ENCODE measurements around the gene PHC2. TPM values are rescaled to one million over a fixed set of nuclear protein-coding genes. Genes with fewer than 3 reads are reported as not detected.

Gene PHC2
- 124 TPM for total RNA-seq
- long read RNA-seq, transcript PHC2-202 (7 exons, 2,550 nt) = major isoform, 158 of 329 reads
- long read RNA-seq, partial matches to known transcripts = 44 of 329 reads
- long read RNA-seq, other reads (novel, unspliced or antisense) = 126 of 329 reads

GRCh38 chr1:33430692-33431593, at the start of gene PHC2:
PHC2 (minus strand) TSS chr1:33431095; CDS start chr1:33375539, 55,556 bp downstream.
- peak; percentile 99 for DNase-seq
- H3K27me3 ChIP-seq = no peaks in the 10 kb centered on the region
- peak; percentile 98 for ATAC-seq
- H3K4me3 ChIP-seq = peak within 1 kb of the TSS; percentile 65
- peaks cover 16% of the 10 kb centered on the region for H3K4me1 ChIP-seq
- peak; percentile 34 for TF ChIP-seq CTCF (IDR thresholded peaks at IDR 0.05)
- intact Hi-C loops (cut with DNase I) = no loop called here
- H3K9me3 ChIP-seq = no peaks in the 10 kb centered on the region
- H3K36me3 ChIP-seq = no peaks in the 10 kb centered on the region
- peak within 1 kb of the TSS; percentile 53 for H3K27ac ChIP-seq

GRCh38 chr1:33477451-33477850, 46.6 kb upstream of the PHC2 start:
- peaks cover 8% of the 10 kb centered on the region for H3K4me1 ChIP-seq
- no peak for ATAC-seq
- intact Hi-C loops (cut with DNase I) = no loop called here
- no peak for TF ChIP-seq CTCF (IDR thresholded peaks at IDR 0.05)
- DNase-seq = no peak
- H3K9me3 ChIP-seq = no peaks in the 10 kb centered on the region
- peaks cover 19% of the 10 kb centered on the region for H3K36me3 ChIP-seq
- no peaks in the 10 kb centered on the region for H3K27me3 ChIP-seq
- H3K27ac ChIP-seq = no peak overlapping the region
- H3K4me3 ChIP-seq = no peak overlapping the region

GRCh38 chr1:33473900-33474299, 43.0 kb upstream of the PHC2 start:
- no peaks in the 10 kb centered on the region for H3K9me3 ChIP-seq
- peaks cover 21% of the 10 kb centered on the region for H3K4me1 ChIP-seq
- no peaks in the 10 kb centered on the region for H3K36me3 ChIP-seq
- DNase-seq = no peak
- intact Hi-C loops (cut with DNase I) = no loop called here
- TF ChIP-seq CTCF (IDR thresholded peaks at IDR 0.05) = no peak
- no peaks in the 10 kb centered on the region for H3K27me3 ChIP-seq
- no peak for ATAC-seq
- no peak overlapping the region for H3K4me3 ChIP-seq
- no peak overlapping the region for H3K27ac ChIP-seq

GRCh38 chr1:33472269-33472980, 41.5 kb upstream of the PHC2 start, which contains the start of gene ZSCAN20:
ZSCAN20 (plus strand) TSS chr1:33472645; CDS start chr1:33479289, 6,644 bp downstream.
- Histone ChIP-seq H3K4me1 (peaks cover 21% of the 10 kb centered on the region), H3K36me3 (no peaks in the 10 kb centered on the region), H3K9me3 (no peaks in the 10 kb centered on the region), H3K27ac (peak within 1 kb of the TSS; percentile 67), H3K4me3 (peak within 1 kb of the TSS; percentile 62), H3K27me3 (no peaks in the 10 kb centered on the region)
- intact Hi-C loops (cut with DNase I) = no loop called here
- TF ChIP-seq CTCF (IDR thresholded peaks at IDR 0.05) = no peak
- ATAC-seq = peak; percentile 98
- peak; percentile 99 for DNase-seq

GRCh38 chr1:33471416-33471815, 40.5 kb upstream of the PHC2 start:
- Histone ChIP-seq H3K36me3 (no peaks in the 10 kb centered on the region), H3K27ac (peak overlapping the region; percentile 39), H3K27me3 (no peaks in the 10 kb centered on the region), H3K4me1 (peaks cover 21% of the 10 kb centered on the region), H3K9me3 (no peaks in the 10 kb centered on the region), H3K4me3 (no peak overlapping the region)
- no peak for DNase-seq
- intact Hi-C loops (cut with DNase I) = no loop called here
- no peak for ATAC-seq
- TF ChIP-seq CTCF (IDR thresholded peaks at IDR 0.05) = no peak

Measured in upper lobe of right lung (tissue), 1 donor.